Activated CD4-positive, CD25-positive, alpha-beta regulatory T cell treated with anti-CD3 and anti-CD28 coated beads, Interleukin-2, amount 50 U/mL, for 24 hours (primary cell): Measurements from ENCODE around the gene TGM4.

Experiments
- ATAC-seq, 2 donors: fragments of 150-1000 bp; cut with Tn5 transposase; one replicate each; pipeline ENCODE4 v1.10.0; 2021; ENCODE audit warnings: mild to moderate bottlenecking in 1 of 2, moderate library complexity in 1 of 2

TGM4 gene

DNA sequence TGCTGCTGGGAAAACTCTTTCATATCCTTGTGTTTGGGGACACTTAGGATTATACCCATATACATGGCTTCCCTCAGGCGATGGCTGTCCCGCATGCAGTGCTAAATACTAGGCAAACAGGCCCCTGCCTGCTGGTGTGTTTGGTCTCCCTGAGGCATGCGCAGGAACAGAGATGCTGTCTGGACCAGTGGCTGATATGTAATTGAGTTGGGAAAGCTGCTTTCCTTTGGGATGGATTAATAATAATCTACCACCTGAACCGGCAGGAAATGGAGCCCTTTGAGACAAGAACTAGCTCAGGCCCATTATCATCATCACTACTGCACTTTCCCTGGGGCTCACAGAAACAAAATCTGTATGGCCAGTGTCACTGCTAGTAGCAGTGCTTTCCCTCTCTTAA is 83.6 kb downstream of the TGM4 start:
- no peak for ATAC-seq

DNA sequence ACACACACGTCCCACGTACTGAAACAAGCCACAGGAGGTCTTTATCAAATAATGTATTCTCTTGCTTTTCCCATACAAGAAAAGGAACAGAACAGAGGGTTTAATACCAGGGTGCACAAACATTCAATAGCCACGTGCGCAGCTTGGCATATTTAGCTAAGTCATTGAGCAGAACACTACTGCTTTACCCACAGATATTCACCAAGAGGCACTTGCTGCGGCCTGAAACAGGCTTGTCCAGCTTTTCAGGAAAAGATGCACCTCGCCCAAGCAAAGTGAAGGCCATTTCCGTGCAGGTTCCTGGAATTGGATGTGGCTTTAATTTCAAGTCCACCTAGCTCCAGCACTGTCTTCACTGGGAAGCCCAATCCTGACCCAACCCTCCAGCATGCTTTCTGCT is 84.0 kb downstream of the TGM4 start:
- no peak for ATAC-seq

DNA sequence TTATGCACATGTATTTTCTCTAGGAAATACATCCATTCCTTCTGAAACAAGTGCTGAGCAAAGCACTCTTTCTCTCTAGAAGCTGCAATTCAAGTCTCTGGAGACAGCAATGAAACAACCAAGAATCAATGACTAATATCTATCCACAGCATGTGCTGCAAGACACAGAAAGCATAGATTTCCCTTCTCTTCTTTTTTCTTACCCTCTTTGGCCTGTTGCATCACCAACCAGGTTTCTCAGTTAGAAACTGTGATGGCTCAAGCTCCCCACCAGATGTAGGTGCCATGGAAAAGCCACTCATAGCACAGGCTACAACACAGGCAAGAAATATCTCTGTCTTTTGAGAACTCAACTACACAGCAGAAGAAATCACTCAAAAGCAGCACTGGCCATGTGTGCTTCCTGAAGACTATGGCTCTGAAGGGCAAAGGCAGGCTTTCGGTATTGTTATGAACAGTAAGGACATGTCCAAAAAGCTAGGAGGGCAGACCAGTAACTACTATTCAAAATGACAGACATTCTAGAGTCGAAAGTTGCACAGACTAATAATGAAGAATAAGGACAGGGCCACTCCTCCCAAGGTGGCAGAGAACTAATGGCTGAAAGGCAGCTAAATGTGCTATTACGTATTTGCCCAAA is 86.1 kb downstream of the TGM4 start:
- ATAC-seq = no peak

DNA sequence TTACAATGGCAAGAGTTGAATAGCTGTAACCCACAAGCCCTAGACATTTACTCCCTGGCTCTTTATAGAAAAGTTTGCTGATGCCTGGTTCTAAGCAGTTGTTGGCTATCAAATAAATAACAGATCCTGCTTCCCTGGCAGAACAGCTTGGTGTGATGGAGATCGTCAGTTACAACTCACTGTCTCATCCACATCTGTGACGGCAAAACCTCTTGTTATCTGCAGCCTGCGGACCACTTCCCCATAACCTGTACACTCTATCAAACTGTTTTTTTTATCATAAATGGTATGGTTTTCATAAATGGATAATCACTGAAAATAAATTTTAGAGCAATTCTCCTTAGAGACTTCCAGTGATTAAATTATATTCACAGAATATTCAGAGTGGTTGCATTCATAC is 87.5 kb downstream of the TGM4 start:
- no peak for ATAC-seq

DNA sequence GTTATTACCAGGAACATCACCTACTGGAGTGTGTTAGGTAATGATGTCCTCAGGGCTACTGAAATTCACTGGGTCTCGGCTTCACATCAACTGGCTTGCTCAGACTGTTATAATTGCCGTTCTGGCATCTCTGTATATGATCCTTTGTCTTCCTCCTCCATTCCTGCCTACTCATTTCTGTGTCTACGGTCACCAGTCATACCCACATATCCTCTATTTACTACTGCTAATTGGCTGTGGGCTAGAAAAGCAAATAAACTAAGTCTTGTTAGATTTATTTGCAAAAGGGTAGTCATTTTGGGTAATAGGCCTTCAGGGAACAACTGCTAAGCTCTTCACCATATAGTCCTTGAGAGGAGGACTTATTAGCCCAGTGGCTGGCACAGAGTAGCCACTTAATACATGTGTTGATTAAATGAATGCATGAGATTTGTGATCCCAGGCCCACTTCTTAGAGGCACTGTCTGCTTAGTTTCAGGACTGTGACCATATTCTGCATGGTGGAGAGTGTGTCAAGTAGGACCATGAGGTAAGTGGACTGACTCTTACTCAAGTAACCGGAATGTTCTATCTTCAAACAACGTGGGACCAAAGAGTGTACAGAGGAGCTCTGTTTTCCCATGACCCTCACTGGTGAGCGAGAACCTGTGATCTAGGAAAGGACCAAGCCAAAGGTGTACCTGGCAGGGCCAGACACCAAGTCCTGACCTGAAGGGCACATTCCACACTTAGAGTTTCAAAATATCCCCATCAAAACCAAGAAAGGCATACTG is 88.4 kb downstream of the TGM4 start:
- no peak for ATAC-seq

DNA sequence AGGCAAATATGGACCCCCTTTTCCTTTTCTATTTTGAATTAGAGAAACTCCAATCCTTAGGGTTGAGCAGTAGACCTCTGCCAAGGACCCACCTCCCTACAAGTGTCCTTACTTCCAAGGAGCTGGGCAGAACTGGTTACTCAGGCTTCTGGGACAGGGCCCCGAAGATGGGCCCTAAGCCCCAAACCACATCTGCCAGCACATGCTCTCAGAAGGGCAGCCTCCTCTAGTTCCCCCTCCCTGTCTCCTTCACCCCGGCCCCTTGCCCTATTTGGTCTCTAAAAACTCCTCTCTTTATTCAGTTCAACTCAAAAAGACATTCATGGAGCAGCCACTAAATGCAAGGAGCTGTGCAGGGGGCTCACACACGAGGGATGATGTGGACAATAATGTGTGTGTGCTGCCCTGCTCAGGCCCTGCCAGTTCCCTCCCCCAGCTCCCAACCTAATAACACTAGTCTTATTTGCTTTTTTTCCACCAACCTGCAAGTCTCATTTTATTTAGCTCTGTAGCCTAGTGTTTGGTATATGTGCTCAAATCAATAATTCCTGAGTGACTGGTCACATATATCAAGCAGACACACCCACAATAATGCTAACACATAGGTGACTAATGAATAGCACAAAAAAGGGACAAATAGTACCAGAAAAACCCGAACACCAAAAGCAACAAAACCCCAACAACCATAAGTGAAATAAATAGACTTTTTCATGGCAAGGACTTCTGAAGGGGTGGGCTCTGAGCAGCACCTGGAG is 89.3 kb downstream of the TGM4 start:
- ATAC-seq = no peak
